Stomach (tissue), 19 donors: ENCODE results near the gene CASTOR1. TPM values are rescaled to one million over a fixed set of nuclear protein-coding genes. Genes with fewer than 3 reads are reported as not detected.
"Not testable (repeated sequence)": the region's sequence is repeated elsewhere in the genome, so short reads cannot be mapped to it uniquely, and the experiment has no call there.

Source experiments
- DNase-seq, 2 donors: peaks; one replicate each; pipeline versions ENCODE4 v3.0.0 to v3.0.0-alpha.2; 2013 to 2019
- H3K27ac ChIP-seq, 5 donors: fragments of 200-600 bp in 4 of 5; sonication (generic) in 4 of 5; one replicate each; pipeline ENCODE4 v1.5.1; 2013 to 2019; ENCODE audit warnings: mild to moderate bottlenecking in 1 of 5, moderate library complexity in 1 of 5
- H3K27me3 ChIP-seq, 3 donors: fragments of 200-600 bp; sonication (generic); one replicate each; pipeline ENCODE4 v1.5.1; 2017 to 2019; ENCODE audit warnings: mixed run types in 1 of 3
- H3K36me3 ChIP-seq, 4 donors: fragments of 200-600 bp; sonication (generic); 1 replicate in 3 of 4; 2 replicates in 1 of 4; pipeline ENCODE4 v1.5.1; 2016 to 2019
- H3K4me1 ChIP-seq, 4 donors: fragments of 200-600 bp; sonication (generic); one replicate each; pipeline ENCODE4 v1.5.1; 2016 to 2019
- H3K4me3 ChIP-seq, 4 donors: fragments of 200-600 bp; sonication (generic) in 3 of 4; one replicate each; pipeline ENCODE4 v1.5.1; 2016 to 2019; ENCODE audit warnings: mild to moderate bottlenecking in 1 of 4
- H3K9me3 ChIP-seq, 4 donors: fragments of 200-600 bp; sonication (generic); one replicate each; pipeline ENCODE4 v1.5.1; 2016 to 2019
- EP300 ChIP-seq: sonication (generic); formaldehyde crosslinking; IDR thresholded peaks from one replicate; pipeline ENCODE4 v1.6.1; 2017; ENCODE audit warnings: antibody characterized with exemption
- POLR2A ChIP-seq, 4 donors: fragments of 450-650 bp; IDR thresholded peaks; one replicate each; pipeline ENCODE4 v1.6.1; 2016; ENCODE audit warnings: antibody characterized with exemption in 4 of 4, control low read depth in 2 of 4, mild to moderate bottlenecking in 1 of 4, moderate library complexity in 1 of 4
- POLR2AphosphoS5 ChIP-seq, 3 donors: sonication (generic); formaldehyde crosslinking; IDR thresholded peaks; one replicate each; pipeline ENCODE4 v1.6.1; 2016; ENCODE audit warnings: antibody characterized with exemption in 3 of 3
- WGBS, 5 donors: extraction: QIAGEN DNeasy Blood & Tissue Kit in 3 of 5; methylation state at CpG; one replicate each; pipeline versions ENCODE4 v1.1.5 to v1.1.7; 2013 to 2018; 5-methylcytosine and 5-hydroxymethylcytosine counted together
- intact Hi-C: fragments of 100-400 bp; cut with DNase I; formaldehyde crosslinking; loops from one replicate; pipeline ENCODE4 v1.15.1; 2023; ENCODE audit warnings: low total_unique reads
- long read RNA-seq, 10 donors: transcript quantifications; one replicate each; lab custom pipeline, GENCODE V29; 2026
- polyA plus RNA-seq, 3 donors: library from polyadenylated mRNA; stranded (reverse); fragments of 200-250 nt; gene quantifications; one replicate each; pipeline ENCODE4 v1.2.3, GENCODE V29; 2013
- total RNA-seq, 5 donors: library from RNA; depleted of rRNA; stranded (reverse); fragments of >200 nt; gene quantifications; one replicate each; pipeline versions ENCODE4 v1.1.0 to v1.2.3, GENCODE V29; 2014 to 2016
- TF ChIP-seq, protein P1 (sequence below), 7 experiments: fragments of 450-650 bp in 4 of 7; fragments of 200-600 bp in 3 of 7; sonication (generic) in 3 of 7; IDR thresholded peaks; one replicate each; pipeline ENCODE4 v1.5.1; 2016 to 2019; ENCODE audit warnings: antibody characterized with exemption in 7 of 7, control low read depth in 2 of 7, mild to moderate bottlenecking in 1 of 7
- donor health status: healthy with polysubstance abuse.
- donor health status: Bipolar disorder and iron deficiency.
- donor health status: healthy.

CASTOR1 gene
- total RNA-seq (10 to 100 TPM in 1 of 5 donors, 1 to 10 TPM in 4; 1.2 to 57.8 (median 3.7) TPM), polyA plus RNA-seq (10 to 100 TPM in 1 of 3 donors, 1 to 10 TPM in 2; 6.6 to 17.0 (median 7.3) TPM)
- long read RNA-seq, donor 1, partial matches to known transcripts, result 0 of 2 reads
- long read RNA-seq, donor 1, other reads (novel, unspliced or antisense), result 0 of 2 reads
- long read RNA-seq, donor 2, partial matches to known transcripts, result 0 of 1 reads
- long read RNA-seq, donor 2, other reads (novel, unspliced or antisense), result 0 of 1 reads
- long read RNA-seq, donor 3, result 0 reads
- long read RNA-seq, donor 4, result 0 reads
- long read RNA-seq, donor 5, partial matches to known transcripts, result 0 of 4 reads
- long read RNA-seq, donor 5, other reads (novel, unspliced or antisense), result 0 of 4 reads
- long read RNA-seq, donor 6, partial matches to known transcripts, result 0 of 7 reads
- long read RNA-seq, donor 6, other reads (novel, unspliced or antisense), result 0 of 7 reads
- long read RNA-seq, donor 7, partial matches to known transcripts, result 0 of 1 reads
- long read RNA-seq, donor 7, other reads (novel, unspliced or antisense), result 0 of 1 reads
- long read RNA-seq, donor 8, partial matches to known transcripts, result 0 of 4 reads
- long read RNA-seq, donor 8, other reads (novel, unspliced or antisense), result 0 of 4 reads
- long read RNA-seq, donor 9, partial matches to known transcripts, result 0 of 2 reads
- long read RNA-seq, donor 9, other reads (novel, unspliced or antisense), result 0 of 2 reads
- long read RNA-seq, donor 10, partial matches to known transcripts, result 0 of 2 reads
- long read RNA-seq, donor 10, other reads (novel, unspliced or antisense), result 0 of 2 reads

DNA sequence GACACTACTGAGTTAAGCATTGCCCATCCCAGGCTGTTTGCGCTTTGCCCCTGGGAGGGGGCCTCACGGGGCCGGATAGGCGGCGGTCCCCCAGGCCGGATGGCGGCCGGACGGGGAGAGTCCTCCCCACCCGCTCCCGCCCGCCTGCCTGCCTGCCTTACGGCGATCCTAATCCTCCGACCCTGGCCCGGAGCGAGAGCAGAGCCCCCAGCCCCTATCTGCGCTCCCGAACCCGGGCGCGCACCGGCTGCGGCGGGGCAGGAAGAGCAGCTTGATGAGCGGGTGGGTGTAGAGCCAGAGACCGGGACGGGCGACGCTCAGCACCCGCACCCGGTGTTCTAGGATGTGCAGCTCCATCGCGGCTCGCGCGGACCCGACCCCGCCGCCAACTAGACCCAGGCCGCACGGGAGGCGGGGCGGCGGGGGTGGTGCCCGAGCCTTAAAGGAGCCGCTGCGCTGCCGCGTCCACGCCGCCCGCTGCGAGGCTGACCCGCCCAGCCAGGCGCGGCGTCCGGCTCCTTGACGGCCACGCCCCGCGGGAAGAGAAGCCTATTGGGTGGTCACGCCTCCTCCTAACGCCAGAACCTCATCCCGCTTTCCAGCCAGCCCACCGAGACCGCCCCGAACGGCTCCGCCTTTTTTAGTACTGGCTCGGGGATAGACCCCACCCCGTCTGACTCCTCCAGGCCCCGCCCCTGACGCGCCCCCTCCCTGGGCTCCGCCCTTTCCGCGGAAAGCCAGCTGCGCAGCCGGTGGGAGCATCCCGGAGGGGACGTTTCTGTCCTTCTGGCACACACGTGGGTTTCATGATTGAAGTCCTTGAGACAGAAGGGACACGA, at the start of gene CASTOR1:
TSS of gene CASTOR1 (minus strand) at position 365 of the 839 bp plus-strand sequence. CDS start at position 357, 8 bp downstream.
- Histone ChIP-seq H3K4me1 (peaks cover 36 to 55% (median 48%) of the 10 kb centered on the region in 4 donors), H3K36me3 (peaks cover 31 to 56% (median 51%) of the 10 kb centered on the region in 4 donors), H3K9me3 (no peaks in the 10 kb centered on the region), H3K27me3 (no peaks in the 10 kb centered on the region), H3K27ac (peak within 1 kb of the TSS; percentile 85 to 97 (median 89)), H3K4me3 (peak within 1 kb of the TSS; percentile 84 to 97 (median 88))
- intact Hi-C loops, result loop anchor here (5.0 kb wide), 1 partner anchor 98 kb away; the partner anchor contains the start of gene RNF215
- DNase-seq, result peak; percentile 99
- WGBS, 5 donors, result 0 to 2% (median 1%) methylated on average over 26 to 85 of the region's 85 CpGs
- TF ChIP-seq, protein P1, sequence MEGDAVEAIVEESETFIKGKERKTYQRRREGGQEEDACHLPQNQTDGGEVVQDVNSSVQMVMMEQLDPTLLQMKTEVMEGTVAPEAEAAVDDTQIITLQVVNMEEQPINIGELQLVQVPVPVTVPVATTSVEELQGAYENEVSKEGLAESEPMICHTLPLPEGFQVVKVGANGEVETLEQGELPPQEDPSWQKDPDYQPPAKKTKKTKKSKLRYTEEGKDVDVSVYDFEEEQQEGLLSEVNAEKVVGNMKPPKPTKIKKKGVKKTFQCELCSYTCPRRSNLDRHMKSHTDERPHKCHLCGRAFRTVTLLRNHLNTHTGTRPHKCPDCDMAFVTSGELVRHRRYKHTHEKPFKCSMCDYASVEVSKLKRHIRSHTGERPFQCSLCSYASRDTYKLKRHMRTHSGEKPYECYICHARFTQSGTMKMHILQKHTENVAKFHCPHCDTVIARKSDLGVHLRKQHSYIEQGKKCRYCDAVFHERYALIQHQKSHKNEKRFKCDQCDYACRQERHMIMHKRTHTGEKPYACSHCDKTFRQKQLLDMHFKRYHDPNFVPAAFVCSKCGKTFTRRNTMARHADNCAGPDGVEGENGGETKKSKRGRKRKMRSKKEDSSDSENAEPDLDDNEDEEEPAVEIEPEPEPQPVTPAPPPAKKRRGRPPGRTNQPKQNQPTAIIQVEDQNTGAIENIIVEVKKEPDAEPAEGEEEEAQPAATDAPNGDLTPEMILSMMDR (IDR thresholded peaks at IDR 0.05), result no peak
- TF ChIP-seq POLR2A (IDR thresholded peaks at IDR 0.05) (peak in 1 of 4 donors; percentile 17), POLR2AphosphoS5 (IDR thresholded peaks at IDR 0.05) (peak; percentile 44 to 92 (median 83))

- intact Hi-C loops, result no loop called here
- H3K36me3 ChIP-seq, result peaks cover 100% of the 10 kb centered on the region in 4 donors
- H3K4me3 ChIP-seq, result no peak overlapping the region
- DNase-seq, result no peak
- no peaks in the 10 kb centered on the region for H3K27me3 ChIP-seq
- TF ChIP-seq, protein P1 (IDR thresholded peaks at IDR 0.05), result no peak
- TF ChIP-seq POLR2AphosphoS5 (IDR thresholded peaks at IDR 0.05) (no peak), POLR2A (IDR thresholded peaks at IDR 0.05) (no peak), EP300 (no peak)
- H3K4me1 ChIP-seq, result peaks cover 0 to 20% (median 9%) of the 10 kb centered on the region in 4 donors
- H3K9me3 ChIP-seq, result no peaks in the 10 kb centered on the region
- WGBS, 5 donors, result 92 to 98% (median 95%) methylated on average over 6 to 7 of the region's 7 CpGs
- H3K27ac ChIP-seq, result no peak overlapping the region
Measured at GRCh38 chr22:30338802-30339201, 49.5 kb upstream of the CASTOR1 start.

GRCh38 chr22:30338341-30338740, 49.0 kb upstream of the CASTOR1 start:
- intact Hi-C loops, H3K27ac ChIP-seq, H3K27me3 ChIP-seq, DNase-seq, H3K4me3 ChIP-seq, H3K9me3 ChIP-seq: not testable (repeated sequence)
- WGBS, 5 donors, result 77 to 86% (median 81%) methylated on average over 9 of the region's 9 CpGs
- peaks cover 0 to 24% (median 9%) of the 10 kb centered on the region in 4 donors for H3K4me1 ChIP-seq
- peaks cover 100% of the 10 kb centered on the region in 4 donors for H3K36me3 ChIP-seq

GRCh38 chr22:30337461-30337778, 48.1 kb upstream of the CASTOR1 start:
- Histone ChIP-seq H3K9me3 (no peaks in the 10 kb centered on the region), H3K4me1 (peaks cover 0 to 27% (median 11%) of the 10 kb centered on the region in 4 donors), H3K4me3 (no peak overlapping the region), H3K27me3 (no peaks in the 10 kb centered on the region), H3K27ac (no peak overlapping the region), H3K36me3 (peaks cover 99 to 100% (median 100%) of the 10 kb centered on the region in 4 donors)
- intact Hi-C loops, result no loop called here
- TF ChIP-seq, protein P1 (IDR thresholded peaks at IDR 0.05), result no peak
- TF ChIP-seq POLR2A (IDR thresholded peaks at IDR 0.05), result no peak
- TF ChIP-seq EP300, result no peak
- TF ChIP-seq POLR2AphosphoS5 (IDR thresholded peaks at IDR 0.05), result no peak
- 88 to 95% (median 94%) methylated on average over 8 of the region's 8 CpGs for WGBS, 5 donors
- DNase-seq, result no peak
